ENCODE data around the gene APP. TPM values are rescaled to one million over a fixed set of nuclear protein-coding genes. Genes with fewer than 3 reads are reported as not detected.

APP gene
- total RNA-seq, 1 experiment from 2014 or later: 224 TPM

DNA sequence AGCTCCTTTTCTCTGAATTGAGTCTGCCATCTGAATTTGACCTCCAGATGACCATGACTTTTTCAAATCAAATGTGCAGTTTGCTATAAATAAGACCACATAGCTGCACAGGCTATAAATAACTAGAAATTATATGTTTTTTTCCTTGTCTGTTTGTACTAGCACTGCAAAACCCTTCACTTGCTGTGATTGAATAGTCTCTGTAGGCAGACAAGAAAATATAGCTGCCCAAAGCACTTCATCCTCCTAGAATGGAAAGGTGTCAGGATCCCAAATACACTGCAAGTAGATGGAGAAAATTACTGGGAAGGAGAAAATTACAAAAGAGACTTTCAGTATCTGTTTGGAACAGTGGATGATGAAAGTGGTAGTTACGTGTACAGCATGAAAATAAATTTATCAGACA lies 175.8 kb downstream of the APP start:
- Histone ChIP-seq H3K27ac (no peak overlapping the region), H2AFZ (no peak overlapping the region), H3K9me3 (ENCODE audit: insufficient read depth, low read depth) (no peaks in the 10 kb centered on the region), H3K4me3 (no peak overlapping the region), H3K4me2 (no peak overlapping the region), H3K79me2 (ENCODE audit: low read depth) (no peaks in the 10 kb centered on the region), H3K27me3 (ENCODE audit: insufficient read depth, low read depth) (no peaks in the 10 kb centered on the region), H4K20me1 (ENCODE audit: insufficient read depth) (no peaks in the 10 kb centered on the region), H3F3A (ENCODE audit: insufficient read depth, low read depth) (no peaks in the 10 kb centered on the region), H3K4me1 (replicated peaks; ENCODE audit: insufficient read depth) (no peaks in the 10 kb centered on the region), H3K9me2 (ENCODE audit: insufficient read depth) (no peaks in the 10 kb centered on the region), H3K36me3 (ENCODE audit: low read depth) (no peaks in the 10 kb centered on the region)
- CTCF ChIA-PET: no interaction called here
- POLR2A ChIA-PET (ENCODE audit: unreplicated experiment): no interaction called here
- TF ChIP-seq EZH2 (IDR thresholded peaks at IDR 0.05; ENCODE audit: low read depth): no peak
- TF ChIP-seq, protein P1, sequence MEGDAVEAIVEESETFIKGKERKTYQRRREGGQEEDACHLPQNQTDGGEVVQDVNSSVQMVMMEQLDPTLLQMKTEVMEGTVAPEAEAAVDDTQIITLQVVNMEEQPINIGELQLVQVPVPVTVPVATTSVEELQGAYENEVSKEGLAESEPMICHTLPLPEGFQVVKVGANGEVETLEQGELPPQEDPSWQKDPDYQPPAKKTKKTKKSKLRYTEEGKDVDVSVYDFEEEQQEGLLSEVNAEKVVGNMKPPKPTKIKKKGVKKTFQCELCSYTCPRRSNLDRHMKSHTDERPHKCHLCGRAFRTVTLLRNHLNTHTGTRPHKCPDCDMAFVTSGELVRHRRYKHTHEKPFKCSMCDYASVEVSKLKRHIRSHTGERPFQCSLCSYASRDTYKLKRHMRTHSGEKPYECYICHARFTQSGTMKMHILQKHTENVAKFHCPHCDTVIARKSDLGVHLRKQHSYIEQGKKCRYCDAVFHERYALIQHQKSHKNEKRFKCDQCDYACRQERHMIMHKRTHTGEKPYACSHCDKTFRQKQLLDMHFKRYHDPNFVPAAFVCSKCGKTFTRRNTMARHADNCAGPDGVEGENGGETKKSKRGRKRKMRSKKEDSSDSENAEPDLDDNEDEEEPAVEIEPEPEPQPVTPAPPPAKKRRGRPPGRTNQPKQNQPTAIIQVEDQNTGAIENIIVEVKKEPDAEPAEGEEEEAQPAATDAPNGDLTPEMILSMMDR (conservative IDR thresholded peaks at IDR 0.05): no peak
- intact Hi-C loops (cut with micrococcal nuclease; ENCODE audit: unreplicated experiment): no loop called here
- BruUV-seq (replicated peaks): no TSS peak
- no peak for DNase-seq

DNA sequence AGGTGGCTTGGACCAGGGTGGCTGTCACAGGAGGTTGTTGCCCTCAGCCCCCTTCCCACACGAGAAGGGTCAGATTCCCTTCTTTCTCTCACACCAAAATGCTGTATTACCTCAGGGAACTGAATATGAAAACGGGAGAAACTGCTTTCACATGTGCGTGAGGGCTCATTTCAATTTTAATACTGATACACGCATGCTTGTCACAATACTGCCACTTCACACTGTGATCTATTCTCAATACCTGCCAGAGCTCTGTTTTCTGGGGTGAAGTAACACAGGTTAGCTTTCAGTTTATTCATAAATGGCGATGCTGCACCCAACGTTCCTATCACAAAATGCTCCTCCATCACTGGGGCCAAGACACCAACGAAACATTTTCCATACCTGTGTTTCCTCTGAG lies 181.8 kb downstream of the APP start:
- no TSS peak for BruUV-seq (replicated peaks)
- H3F3A ChIP-seq (ENCODE audit: insufficient read depth, low read depth): no peaks in the 10 kb centered on the region
- no peak for TF ChIP-seq EZH2 (IDR thresholded peaks at IDR 0.05; ENCODE audit: low read depth)
- H4K20me1 ChIP-seq (ENCODE audit: insufficient read depth): no peaks in the 10 kb centered on the region
- ChIA-PET POLR2A (ENCODE audit: unreplicated experiment) (no interaction called here), CTCF (no interaction called here)
- no peaks in the 10 kb centered on the region for H3K9me2 ChIP-seq (ENCODE audit: insufficient read depth)
- no peaks in the 10 kb centered on the region for H3K4me1 ChIP-seq (replicated peaks; ENCODE audit: insufficient read depth)
- H3K27me3 ChIP-seq (ENCODE audit: insufficient read depth, low read depth): no peaks in the 10 kb centered on the region
- H2AFZ ChIP-seq: no peak overlapping the region
- no peaks in the 10 kb centered on the region for H3K79me2 ChIP-seq (ENCODE audit: low read depth)
- intact Hi-C loops (cut with micrococcal nuclease; ENCODE audit: unreplicated experiment): no loop called here
- H3K36me3 ChIP-seq (ENCODE audit: low read depth): no peaks in the 10 kb centered on the region
- no peaks in the 10 kb centered on the region for H3K9me3 ChIP-seq (ENCODE audit: insufficient read depth, low read depth)
- no peak overlapping the region for H3K27ac ChIP-seq
- DNase-seq: no peak
- no peak overlapping the region for H3K4me3 ChIP-seq
- no peak overlapping the region for H3K4me2 ChIP-seq

DNA sequence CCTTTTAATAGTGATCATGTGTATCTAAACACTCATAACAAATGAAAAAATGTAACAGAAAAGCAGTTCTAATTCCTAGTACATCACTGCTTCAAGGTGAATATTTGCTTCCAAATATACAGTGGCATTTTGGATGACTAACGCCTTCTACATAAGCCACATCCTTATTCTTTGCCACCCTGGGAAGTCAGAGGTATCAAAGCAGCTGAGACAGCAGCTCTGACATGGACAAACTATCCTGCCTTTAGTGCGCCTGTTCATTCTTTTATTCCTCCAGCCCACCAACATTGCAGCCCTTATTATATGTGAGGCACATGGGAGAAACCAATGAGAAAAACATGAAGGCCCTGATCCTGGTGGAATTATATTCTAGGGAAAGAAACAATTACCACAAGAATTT lies 183.0 kb downstream of the APP start:
- ChIA-PET CTCF (no interaction called here), POLR2A (ENCODE audit: unreplicated experiment) (no interaction called here)
- intact Hi-C loops (cut with micrococcal nuclease; ENCODE audit: unreplicated experiment): no loop called here
- H3K27ac ChIP-seq: no peak overlapping the region
- no peak for TF ChIP-seq EZH2 (IDR thresholded peaks at IDR 0.05; ENCODE audit: low read depth)
- TF ChIP-seq, protein P1 (conservative IDR thresholded peaks at IDR 0.05): no peak
- no peaks in the 10 kb centered on the region for H3K79me2 ChIP-seq (ENCODE audit: low read depth)
- no peaks in the 10 kb centered on the region for H3F3A ChIP-seq (ENCODE audit: insufficient read depth, low read depth)
- DNase-seq: no peak
- H3K9me2 ChIP-seq (ENCODE audit: insufficient read depth): no peaks in the 10 kb centered on the region
- H3K9me3 ChIP-seq (ENCODE audit: insufficient read depth, low read depth): no peaks in the 10 kb centered on the region
- H3K4me1 ChIP-seq (replicated peaks; ENCODE audit: insufficient read depth): no peaks in the 10 kb centered on the region
- H4K20me1 ChIP-seq (ENCODE audit: insufficient read depth): no peaks in the 10 kb centered on the region
- no peak overlapping the region for H3K4me3 ChIP-seq
- 0 out of 2 replicates have a peak, but pooled peaks cover 4% of the 10 kb centered on the region for H3K36me3 ChIP-seq (ENCODE audit: low read depth)
- no peaks in the 10 kb centered on the region for H3K27me3 ChIP-seq (ENCODE audit: insufficient read depth, low read depth)
- BruUV-seq (replicated peaks): no TSS peak
- H3K4me2 ChIP-seq: no peak overlapping the region
- H2AFZ ChIP-seq: no peak overlapping the region

DNA sequence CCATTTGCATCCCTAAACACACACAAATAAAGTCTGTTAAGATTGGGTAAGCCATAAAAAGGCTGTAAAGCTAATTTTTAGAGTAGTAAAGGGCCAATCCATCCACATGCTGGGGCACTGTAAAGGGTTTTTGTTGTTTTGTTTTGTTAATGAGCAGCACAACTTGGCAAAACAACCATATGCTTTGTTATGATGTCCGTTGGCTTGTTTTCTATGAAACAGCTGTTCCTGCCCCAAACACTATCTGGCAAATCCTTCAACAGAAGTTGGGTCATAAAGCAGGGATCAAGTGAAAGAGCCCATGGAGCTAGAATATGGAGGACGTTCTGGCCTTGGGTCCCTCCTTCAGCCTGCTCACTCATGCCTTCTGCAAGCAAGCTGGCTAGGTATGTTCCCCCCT lies 183.6 kb downstream of the APP start:
- DNase-seq: no peak
- Histone ChIP-seq H3K9me3 (ENCODE audit: insufficient read depth, low read depth) (no peaks in the 10 kb centered on the region), H3K4me3 (no peak overlapping the region), H3K27me3 (ENCODE audit: insufficient read depth, low read depth) (no peaks in the 10 kb centered on the region), H3K4me2 (no peak overlapping the region), H3K9me2 (ENCODE audit: insufficient read depth) (no peaks in the 10 kb centered on the region), H3K36me3 (ENCODE audit: low read depth) (0 out of 2 replicates have a peak, but pooled peaks cover 7% of the 10 kb centered on the region), H3F3A (ENCODE audit: insufficient read depth, low read depth) (no peaks in the 10 kb centered on the region), H4K20me1 (ENCODE audit: insufficient read depth) (no peaks in the 10 kb centered on the region), H2AFZ (no peak overlapping the region), H3K79me2 (ENCODE audit: low read depth) (no peaks in the 10 kb centered on the region), H3K4me1 (replicated peaks; ENCODE audit: insufficient read depth) (no peaks in the 10 kb centered on the region), H3K27ac (no peak overlapping the region)
- no peak for TF ChIP-seq EZH2 (IDR thresholded peaks at IDR 0.05; ENCODE audit: low read depth)
- TF ChIP-seq, protein P1 (conservative IDR thresholded peaks at IDR 0.05): no peak
- ChIA-PET POLR2A (ENCODE audit: unreplicated experiment) (no interaction called here), CTCF (no interaction called here)
- intact Hi-C loops (cut with micrococcal nuclease; ENCODE audit: unreplicated experiment): no loop called here
- no TSS peak for BruUV-seq (replicated peaks)

Measured in PC-9 (cell line).